RWPE2 (cell line): Measurements from ENCODE around the gene OPN4.

Source experiments
- ATAC-seq: fragments of 200-7000 bp; cut with Tn5 transposase; 3 replicates; pipeline ENCODE4 v1.9.1; 2021; ENCODE audit warnings: low read depth
- DNase-seq: peaks from one replicate; pipeline ENCODE4 v3.0.0-alpha.2; 2020; ENCODE audit warnings: low spot score
- H3K27ac ChIP-seq: fragments of 450-650 bp; 2 replicates; pipeline ENCODE4 v1.5.1; 2017; ENCODE audit warnings: mild to moderate bottlenecking; ENCODE audit not compliant: poor library complexity, severe bottlenecking
- H3K27me3 ChIP-seq: fragments of 250-450 bp; sonication (Bioruptor Pico); 2 replicates; pipeline ENCODE4 v1.5.1; 2021; ENCODE audit warnings: mild to moderate bottlenecking, moderate library complexity; ENCODE audit not compliant: insufficient read depth, poor library complexity, severe bottlenecking
- H3K36me3 ChIP-seq: fragments of 250-450 bp; sonication (Bioruptor Pico); 2 replicates; pipeline ENCODE4 v1.5.1; 2020; ENCODE audit warnings: low read depth, mild to moderate bottlenecking, moderate library complexity
- H3K4me1 ChIP-seq: fragments of 250-450 bp; sonication (Bioruptor Pico); 2 replicates; pipeline ENCODE4 v1.5.1; 2021; ENCODE audit warnings: mild to moderate bottlenecking, moderate library complexity; ENCODE audit not compliant: insufficient read depth, poor library complexity, severe bottlenecking
- H3K4me3 ChIP-seq: fragments of 250-450 bp; sonication (Bioruptor Pico); 2 replicates; pipeline ENCODE4 v1.5.1; 2021; ENCODE audit warnings: mild to moderate bottlenecking, moderate library complexity; ENCODE audit not compliant: severe bottlenecking
- H3K9me3 ChIP-seq: fragments of 250-450 bp; sonication (Bioruptor Pico); 2 replicates; pipeline ENCODE4 v1.5.1; 2021; ENCODE audit warnings: mild to moderate bottlenecking, moderate library complexity; ENCODE audit not compliant: severe bottlenecking
- CTCF ChIP-seq: fragments of 450-650 bp; IDR thresholded peaks from one replicate; pipeline ENCODE4 v1.5.1; 2017; ENCODE audit warnings: mild to moderate bottlenecking, moderate library complexity; ENCODE audit not compliant: poor library complexity, severe bottlenecking

The OPN4 gene

GRCh38 chr10:86649471-86650150 lies 4.7 kb upstream of the OPN4 start:
- Histone ChIP-seq H3K9me3 (no peaks in the 10 kb centered on the region), H3K27ac (peak overlapping the region; percentile 80), H3K4me3 (no peak overlapping the region), H3K27me3 (no peaks in the 10 kb centered on the region), H3K36me3 (no peaks in the 10 kb centered on the region), H3K4me1 (peaks cover 21% of the 10 kb centered on the region)
- ATAC-seq: no peak
- DNase-seq: peak; percentile 47
- TF ChIP-seq CTCF: no peak

GRCh38 chr10:86650151-86650550 lies 4.2 kb upstream of the OPN4 start:
- ATAC-seq: no peak
- DNase-seq: peak; percentile 39

DNA sequence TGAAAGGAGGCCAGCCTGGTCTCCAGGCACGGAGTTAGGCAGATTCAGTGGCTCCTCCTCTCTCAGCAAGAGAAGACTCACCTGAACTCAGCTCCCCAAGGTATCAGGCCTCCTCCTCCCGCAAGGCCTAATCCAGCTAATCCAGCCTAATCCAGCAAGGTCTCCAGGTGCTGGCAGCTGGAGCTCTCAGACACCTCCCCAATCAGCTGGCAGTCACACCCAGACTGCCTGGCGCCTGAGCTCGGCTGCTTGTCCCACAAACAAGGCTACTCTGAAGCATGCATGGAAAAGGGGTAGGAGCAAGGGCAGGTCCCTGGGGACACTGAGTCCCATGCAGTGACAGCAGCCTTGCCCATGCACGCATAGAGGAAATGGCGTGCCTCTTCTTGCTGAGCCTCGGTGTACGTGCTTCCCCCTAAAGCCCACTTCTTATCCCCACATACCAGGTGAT lies 3.3 kb upstream of the OPN4 start:
- Histone ChIP-seq H3K27ac (no peak overlapping the region), H3K27me3 (no peaks in the 10 kb centered on the region), H3K36me3 (no peaks in the 10 kb centered on the region), H3K4me3 (no peak overlapping the region), H3K9me3 (no peaks in the 10 kb centered on the region), H3K4me1 (peaks cover 21% of the 10 kb centered on the region)
- no peak for TF ChIP-seq CTCF
- no peak for DNase-seq
- ATAC-seq: no peak

More at GRCh38 chr10:86650151-86650550, 4.2 kb upstream of the OPN4 start:
- Histone ChIP-seq H3K27me3 (no peaks in the 10 kb centered on the region), H3K4me1 (peaks cover 21% of the 10 kb centered on the region), H3K27ac (peak overlapping the region; percentile 80), H3K9me3 (no peaks in the 10 kb centered on the region), H3K36me3 (no peaks in the 10 kb centered on the region), H3K4me3 (no peak overlapping the region)
- no peak for TF ChIP-seq CTCF

DNA sequence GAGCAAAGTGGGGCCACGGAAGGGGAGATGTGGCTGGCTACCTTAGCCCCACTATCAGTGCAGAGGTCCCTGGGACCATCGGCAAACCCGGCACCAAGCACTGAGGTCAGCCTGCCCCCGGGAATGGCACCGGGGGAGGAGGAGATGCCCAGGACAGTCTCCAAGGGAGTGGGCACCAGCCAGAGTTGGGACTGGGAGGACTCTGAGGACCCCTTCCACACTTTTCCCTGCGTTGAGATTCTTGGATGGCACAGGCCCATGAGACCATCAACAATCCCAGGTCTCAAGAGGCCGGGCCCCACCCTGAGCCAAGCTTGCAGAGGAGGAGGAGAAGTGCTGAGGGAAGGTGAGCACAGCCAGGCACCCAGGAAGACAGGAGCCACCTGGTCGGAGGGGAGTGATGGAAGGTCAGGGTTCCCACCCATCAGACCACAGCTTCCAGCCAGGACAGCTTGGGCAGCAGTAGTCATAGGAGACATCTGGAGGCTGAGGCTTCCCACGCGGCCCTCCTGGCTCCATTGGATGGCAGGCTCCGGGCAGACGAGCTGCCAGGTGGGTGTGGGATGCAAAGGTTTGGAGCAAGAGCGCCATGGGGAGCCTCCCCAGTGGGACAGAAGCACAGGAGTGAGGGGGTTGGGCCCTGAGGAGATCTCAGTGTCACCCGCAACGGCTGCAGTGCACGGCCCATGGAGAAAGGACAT lies 2.6 kb upstream of the OPN4 start:
- Histone ChIP-seq H3K4me1 (peaks cover 21% of the 10 kb centered on the region), H3K27ac (no peak overlapping the region), H3K27me3 (no peaks in the 10 kb centered on the region), H3K36me3 (no peaks in the 10 kb centered on the region), H3K9me3 (no peaks in the 10 kb centered on the region), H3K4me3 (no peak overlapping the region)
- ATAC-seq (no peak), DNase-seq (peak; percentile 33)
- TF ChIP-seq CTCF: no peak
